SK-N-SH (cell line): ENCODE results near the gene C9. TPM values are rescaled to one million over a fixed set of nuclear protein-coding genes. Genes with fewer than 3 reads are reported as not detected.
A peak's percentile ranks its signal among the peaks of the same experiment; 100 is the strongest.

Source experiments
- CTCF ChIA-PET: fragments of 300-600, 350-600 bp; formaldehyde crosslinking; extraction: SDS; loops from one replicate; lab custom pipeline; 2021; lab: Yijun Ruan, JAX
- POLR2A ChIA-PET: fragments of 350-600 bp; sonication (Branson Sonifier 250); formaldehyde crosslinking; extraction: SDS; loops from one replicate; lab custom pipeline; 2020; ENCODE audit warnings: antibody characterized with exemption, inconsistent platforms; lab: Yijun Ruan, JAX
- DNase-seq: peaks from one replicate; pipeline ENCODE4 v3.0.0; 2012
- H2AFZ ChIP-seq: fragments of 200-600 bp; sonication (generic); 2 replicates; pipeline ENCODE4 v1.8.1; 2016; ENCODE audit warnings: antibody characterized with exemption, mild to moderate bottlenecking, low read depth
- H3F3A ChIP-seq: fragments of 200-600 bp; sonication (generic); replicated peaks from 2 replicates; pipeline ENCODE3; 2016; ENCODE audit warnings: antibody characterized with exemption, mild to moderate bottlenecking; ENCODE audit not compliant: insufficient read depth
- H3K27ac ChIP-seq, 2 experiments: fragments of 200-500 bp in 1 of 2; fragments of 200-600 bp in 1 of 2; sonication (Bioruptor generic) in 1 of 2; sonication (generic), shearing (Covaris generic) in 1 of 2; 2 replicates each; pipeline versions ENCODE4 v1.5.1 to v1.6.1; 2014 to 2016; ENCODE audit warnings: low read depth in 2 of 2, inconsistent platforms in 1 of 2, low read length in 1 of 2, mild to moderate bottlenecking in 1 of 2, mixed read lengths in 1 of 2
- H3K27me3 ChIP-seq: fragments of 200-600 bp; sonication (generic), shearing (Covaris generic); 2 replicates; pipeline ENCODE4 v1.6.1; 2016; ENCODE audit warnings: mixed run types; ENCODE audit not compliant: insufficient read depth
- H3K36me3 ChIP-seq, 2 experiments: fragments of 200-500 bp in 1 of 2; fragments of 200-600 bp in 1 of 2; sonication (Bioruptor generic) in 1 of 2; sonication (generic) in 1 of 2; replicated peaks in 1 of 2; 2 replicates each; pipeline versions ENCODE3 to v1.5.1; 2014 to 2016; ENCODE audit warnings: low read length in 1 of 2, mild to moderate bottlenecking in 1 of 2; ENCODE audit not compliant: insufficient read depth in 2 of 2, control insufficient read depth in 1 of 2
- H3K4me1 ChIP-seq, 2 experiments: fragments of 200-500 bp in 1 of 2; fragments of 200-600 bp in 1 of 2; sonication (Bioruptor generic) in 1 of 2; sonication (generic), shearing (Covaris generic) in 1 of 2; 2 replicates each; pipeline versions ENCODE4 v1.5.1 to v1.6.1; 2014 to 2016; ENCODE audit warnings: low read depth in 1 of 2, low read length in 1 of 2, mixed run types in 1 of 2; ENCODE audit not compliant: insufficient read depth in 2 of 2, control insufficient read depth in 1 of 2
- H3K4me2 ChIP-seq: fragments of 200-600 bp; sonication (generic), shearing (Covaris generic); 2 replicates; pipeline ENCODE4 v1.6.1; 2017; ENCODE audit warnings: mixed run types
- H3K4me3 ChIP-seq, 2 experiments: fragments of 200-500 bp in 1 of 2; fragments of 200-600 bp in 1 of 2; sonication (Bioruptor generic) in 1 of 2; sonication (generic), shearing (Covaris generic) in 1 of 2; 2 replicates each; pipeline versions ENCODE4 v1.5.1 to v1.8.1; 2014 to 2016; ENCODE audit warnings: low read depth in 2 of 2, inconsistent platforms in 1 of 2, low read length in 1 of 2, mild to moderate bottlenecking in 1 of 2, mixed read lengths in 1 of 2, moderate library complexity in 1 of 2
- H3K79me2 ChIP-seq: fragments of 200-600 bp; sonication (generic); 2 replicates; pipeline ENCODE4 v1.8.1; 2017; ENCODE audit warnings: mild to moderate bottlenecking; ENCODE audit not compliant: insufficient read depth
- H3K9ac ChIP-seq: fragments of 200-600 bp; sonication (generic); 2 replicates; pipeline ENCODE4 v1.6.1; 2017; ENCODE audit warnings: mixed run types
- H3K9me2 ChIP-seq: fragments of 200-600 bp; sonication (generic); 2 replicates; pipeline ENCODE4 v1.6.1; 2017; ENCODE audit warnings: mixed run types
- H3K9me3 ChIP-seq: fragments of 200-600 bp; sonication (generic); 2 replicates; pipeline ENCODE4 v1.6.1; 2017; ENCODE audit warnings: mixed run types, mild to moderate bottlenecking, moderate library complexity
- H4K20me1 ChIP-seq: fragments of 200-600 bp; sonication (generic); 2 replicates; pipeline ENCODE4 v1.6.1; 2017; ENCODE audit warnings: mild to moderate bottlenecking, mixed run types; ENCODE audit not compliant: insufficient read depth
- CHD2 ChIP-seq: fragments of 150-350 bp; IDR thresholded peaks from 2 replicates; pipeline ENCODE4 v1.6.1; 2018; ENCODE audit warnings: low read length; ENCODE audit not compliant: partially characterized antibody
- CTCF ChIP-seq: fragments of 200-600 bp; sonication (generic); IDR thresholded peaks from 2 replicates; pipeline ENCODE4 v1.6.1; 2017; ENCODE audit warnings: antibody characterized with exemption, mild to moderate bottlenecking, moderate library complexity
- ELF1 ChIP-seq: IDR thresholded peaks from 2 replicates; pipeline ENCODE4 v1.4.0; 2012
- EZH2phosphoT487 ChIP-seq: fragments of 200-600 bp; sonication (generic); IDR thresholded peaks from 2 replicates; pipeline ENCODE4 v1.6.1; 2017; ENCODE audit warnings: low read depth, mixed run types, mild to moderate bottlenecking, antibody characterized with exemption, moderate library complexity, borderline replicate concordance
- FOSL2 ChIP-seq: IDR thresholded peaks from 2 replicates; pipeline ENCODE4 v1.4.0; 2012; ENCODE audit warnings: low read depth, mild to moderate bottlenecking, moderate library complexity, borderline replicate concordance
- FOXJ3 ChIP-seq: sonication (generic); formaldehyde crosslinking; IDR thresholded peaks from 2 replicates; pipeline ENCODE4 v1.5.1; 2020; ENCODE audit warnings: mild to moderate bottlenecking, missing genetic modification reagents
- FOXM1 ChIP-seq: IDR thresholded peaks from 2 replicates; pipeline ENCODE4 v1.4.0; 2012; ENCODE audit warnings: low read depth, mild to moderate bottlenecking
- JUND ChIP-seq: IDR thresholded peaks from 2 replicates; pipeline ENCODE4 v1.4.0; 2012
- MEF2A ChIP-seq: IDR thresholded peaks from 2 replicates; pipeline ENCODE4 v1.4.0; 2012; ENCODE audit warnings: low read depth, borderline replicate concordance
- NRF1 ChIP-seq: IDR thresholded peaks from 2 replicates; pipeline ENCODE4 v1.6.1; 2012; ENCODE audit warnings: low read depth, mild to moderate bottlenecking, low read length
- PBX3 ChIP-seq: IDR thresholded peaks from 2 replicates; pipeline ENCODE4; 2012
- RAD21 ChIP-seq: IDR thresholded peaks from 2 replicates; pipeline ENCODE4 v1.6.1; 2012; ENCODE audit warnings: mild to moderate bottlenecking, low read length
- TAF1 ChIP-seq: IDR thresholded peaks from 2 replicates; pipeline ENCODE4 v1.6.1; 2012; ENCODE audit warnings: low read depth, mild to moderate bottlenecking, low read length, moderate library complexity, borderline replicate concordance
- YY1 ChIP-seq: IDR thresholded peaks from 2 replicates; pipeline ENCODE4 v1.4.0; 2012; ENCODE audit warnings: low read depth, mild to moderate bottlenecking
- ZBTB33 ChIP-seq: IDR thresholded peaks from 2 replicates; pipeline ENCODE4 v1.4.0; 2012; ENCODE audit warnings: low read depth, borderline replicate concordance
- WGBS: methylation state at CpG from one replicate; pipeline ENCODE4 v1.1.6; 2017; ENCODE audit warnings: low lambda C conversion rate; 5-methylcytosine and 5-hydroxymethylcytosine counted together
- polyA plus RNA-seq, 3 experiments: library from polyadenylated mRNA; depleted of rRNA; stranded (reverse); fragments of >200 nt; gene quantifications; 2 replicates each; pipeline ENCODE4 v1.2.3, GENCODE V29; 2012
- TF ChIP-seq, protein P1 (sequence below): IDR thresholded peaks from 2 replicates; pipeline ENCODE4 v1.4.0; 2012; ENCODE audit warnings: low read depth
- TF ChIP-seq, protein P2 (sequence below): IDR thresholded peaks from 2 replicates; pipeline ENCODE4 v1.4.0; 2012; ENCODE audit warnings: low read depth, borderline replicate concordance

C9 gene
- polyA plus RNA-seq, 1 of the 3 experiments (the other 2 are of a cell fraction): not detected

DNA sequence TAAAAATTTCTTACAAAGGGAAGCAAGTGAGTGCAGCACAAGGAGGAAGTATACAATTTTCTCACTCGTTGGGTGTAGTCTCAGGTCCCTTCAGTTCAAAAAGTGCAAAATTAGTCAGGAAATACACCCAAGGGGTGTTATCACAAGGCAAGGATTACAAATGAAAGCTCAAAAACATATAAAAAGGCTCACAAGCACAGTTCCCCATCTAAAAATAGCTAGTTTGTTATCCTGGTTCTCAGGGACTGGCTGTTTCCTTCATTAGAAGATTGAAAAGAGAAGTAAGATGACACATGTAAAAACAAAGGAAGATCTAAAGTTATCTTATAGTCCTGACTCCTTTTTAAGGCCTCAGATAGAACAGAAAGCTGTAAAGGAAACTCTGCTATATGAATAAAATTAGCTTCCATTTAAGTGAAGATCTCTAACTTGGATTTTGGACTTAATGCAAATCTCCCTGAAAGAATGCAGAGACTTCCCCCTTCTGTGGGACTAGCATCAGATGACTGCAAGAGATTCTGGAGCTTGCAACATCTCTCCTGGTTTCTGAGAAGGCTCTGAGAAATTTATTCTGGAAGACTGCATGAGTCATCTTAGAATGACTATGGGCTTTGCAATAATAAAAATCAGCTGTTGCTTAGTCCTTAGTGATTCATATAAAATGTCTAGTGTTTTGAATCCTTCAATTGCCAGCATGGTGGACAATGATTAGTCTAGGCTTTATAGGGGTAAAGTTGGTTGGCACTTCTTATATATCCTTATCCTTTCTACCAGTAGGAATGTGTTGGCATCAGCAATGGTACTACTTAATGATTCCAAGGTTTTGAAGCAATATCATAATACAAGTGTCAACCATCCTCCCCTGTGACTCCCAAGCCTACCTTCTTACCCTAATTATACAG lies 35.1 kb upstream of the C9 start (continued):
- TF ChIP-seq PBX3 (peak; percentile 79), CTCF (no peak), YY1 (peak; percentile 50), JUND (peak; percentile 94), TAF1 (0 out of 2 replicates have a peak, but pooled peaks have one; percentile 31)

DNA sequence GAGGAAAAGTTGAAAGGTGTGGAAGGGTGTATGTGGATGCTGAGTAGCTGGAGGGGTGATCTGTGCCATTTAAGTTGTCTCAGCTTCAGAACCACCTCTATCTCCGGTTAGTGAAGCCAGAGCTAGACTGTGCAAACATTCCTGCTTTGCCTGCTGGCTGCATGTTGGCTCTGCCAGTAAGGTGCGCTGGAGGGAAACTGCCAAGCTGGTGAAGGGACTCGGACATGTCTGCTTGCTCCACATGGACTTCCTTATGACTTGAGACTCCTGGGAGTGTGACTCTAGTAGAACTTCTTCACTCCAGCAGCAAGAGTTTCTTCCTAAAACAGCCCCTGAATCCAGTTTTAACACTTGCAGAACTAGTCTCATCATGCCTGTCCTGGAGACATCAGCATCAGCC lies 32.5 kb upstream of the C9 start:
- no peak overlapping the region for H3K4me2 ChIP-seq
- no peak overlapping the region for H3K27ac ChIP-seq
- H2AFZ ChIP-seq: no peak overlapping the region
- H3K36me3 ChIP-seq: peaks cover 14 to 35% of the 10 kb centered on the region in 2 experiments
- DNase-seq: no peak
- H3K27me3 ChIP-seq: no peaks in the 10 kb centered on the region
- H3K4me3 ChIP-seq: no peak overlapping the region
- H3K4me1 ChIP-seq: peaks cover 0 to 50% of the 10 kb centered on the region in 2 experiments; a peak in 3 of 4 replicates
- H3F3A ChIP-seq: peaks cover 38% of the 10 kb centered on the region
- CTCF ChIA-PET: interaction anchor here (1.9 kb wide), 1 partner anchor 21 kb away, joined by 10 read pairs; no protein-coding TSS in a partner anchor
- no peak overlapping the region for H3K9ac ChIP-seq
- no peaks in the 10 kb centered on the region for H3K9me2 ChIP-seq
- H3K79me2 ChIP-seq: peaks cover 30% of the 10 kb centered on the region
- WGBS: 36% methylated on average over 3 of the region's 3 CpGs
- H4K20me1 ChIP-seq: no peaks in the 10 kb centered on the region
- TF ChIP-seq CHD2 (no peak), FOXM1 (no peak), FOSL2 (no peak), EZH2phosphoT487 (no peak), ELF1 (no peak), NRF1 (no peak; the same call in 1 of the 2 replicates), ZBTB33 (no peak), CTCF (no peak), FOXJ3 (CRISPR knock-in tag) (no peak), MEF2A (no peak), RAD21 (no peak)
- TF ChIP-seq, protein P1, sequence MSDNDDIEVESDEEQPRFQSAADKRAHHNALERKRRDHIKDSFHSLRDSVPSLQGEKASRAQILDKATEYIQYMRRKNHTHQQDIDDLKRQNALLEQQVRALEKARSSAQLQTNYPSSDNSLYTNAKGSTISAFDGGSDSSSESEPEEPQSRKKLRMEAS: no peak
- TF ChIP-seq, protein P2, sequence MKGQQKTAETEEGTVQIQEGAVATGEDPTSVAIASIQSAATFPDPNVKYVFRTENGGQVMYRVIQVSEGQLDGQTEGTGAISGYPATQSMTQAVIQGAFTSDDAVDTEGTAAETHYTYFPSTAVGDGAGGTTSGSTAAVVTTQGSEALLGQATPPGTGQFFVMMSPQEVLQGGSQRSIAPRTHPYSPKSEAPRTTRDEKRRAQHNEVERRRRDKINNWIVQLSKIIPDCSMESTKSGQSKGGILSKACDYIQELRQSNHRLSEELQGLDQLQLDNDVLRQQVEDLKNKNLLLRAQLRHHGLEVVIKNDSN: no peak
- POLR2A ChIA-PET: no interaction called here
- H3K9me3 ChIP-seq: no peaks in the 10 kb centered on the region
